Breast epithelium (tissue), 3 donors: Measurements from ENCODE around the gene AKR1C3.

Source experiments
- POLR2A ChIP-seq: fragments of 450-650 bp; IDR thresholded peaks from one replicate; pipeline ENCODE4 v1.6.1; 2016; ENCODE audit warnings: antibody characterized with exemption, mild to moderate bottlenecking, moderate library complexity
- POLR2AphosphoS5 ChIP-seq, 3 donors: sonication (generic); formaldehyde crosslinking; IDR thresholded peaks; one replicate each; pipeline ENCODE4 v1.6.1; 2017; ENCODE audit warnings: antibody characterized with exemption in 3 of 3
- TF ChIP-seq, protein P1 (sequence below), 3 donors: fragments of 450-650 bp; IDR thresholded peaks; one replicate each; pipeline ENCODE4 v1.5.1; 2016 to 2017; ENCODE audit warnings: antibody characterized with exemption in 3 of 3, mild to moderate bottlenecking in 3 of 3, moderate library complexity in 3 of 3

DNA sequence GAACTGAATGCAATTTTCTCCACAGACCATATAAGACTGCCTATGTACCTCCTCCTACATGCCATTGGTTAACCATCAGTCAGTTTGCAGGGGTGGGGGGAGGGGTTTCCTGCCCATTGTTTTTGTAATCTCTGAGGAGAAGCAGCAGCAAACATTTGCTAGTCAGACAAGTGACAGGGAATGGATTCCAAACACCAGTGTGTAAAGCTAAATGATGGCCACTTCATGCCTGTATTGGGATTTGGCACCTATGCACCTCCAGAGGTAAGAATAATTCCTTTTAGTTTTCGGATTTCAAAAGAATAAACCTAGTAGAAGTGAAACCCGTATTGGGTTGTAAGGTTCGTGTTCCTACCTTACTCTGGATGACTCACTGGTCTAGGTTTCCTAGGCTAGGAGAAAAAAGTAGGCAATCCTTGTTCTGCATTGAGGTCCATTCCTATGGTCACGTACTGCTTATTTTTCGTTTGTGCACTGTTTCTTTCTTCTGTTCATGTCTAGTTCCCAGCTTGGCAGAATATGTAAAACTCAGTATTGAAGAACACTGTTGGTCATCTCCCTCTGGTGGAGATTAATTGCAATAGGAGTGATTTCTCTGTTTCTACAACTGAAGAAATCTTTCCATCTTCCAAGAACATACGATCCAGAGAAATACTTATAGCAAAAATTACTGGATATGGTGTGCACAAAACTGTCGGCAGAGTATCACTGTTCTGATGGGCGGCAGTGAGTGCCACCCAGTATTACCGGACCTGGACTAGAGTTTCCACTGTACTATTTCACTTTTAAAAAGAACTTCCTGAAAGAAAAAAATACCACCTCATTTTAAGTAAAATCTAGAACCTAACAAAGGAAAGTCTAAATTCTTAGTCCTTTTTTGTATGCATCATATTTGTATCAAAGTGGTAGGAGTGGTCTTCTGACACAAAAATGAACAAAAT is at the start of gene AKR1C3:
- TF ChIP-seq, protein P1, sequence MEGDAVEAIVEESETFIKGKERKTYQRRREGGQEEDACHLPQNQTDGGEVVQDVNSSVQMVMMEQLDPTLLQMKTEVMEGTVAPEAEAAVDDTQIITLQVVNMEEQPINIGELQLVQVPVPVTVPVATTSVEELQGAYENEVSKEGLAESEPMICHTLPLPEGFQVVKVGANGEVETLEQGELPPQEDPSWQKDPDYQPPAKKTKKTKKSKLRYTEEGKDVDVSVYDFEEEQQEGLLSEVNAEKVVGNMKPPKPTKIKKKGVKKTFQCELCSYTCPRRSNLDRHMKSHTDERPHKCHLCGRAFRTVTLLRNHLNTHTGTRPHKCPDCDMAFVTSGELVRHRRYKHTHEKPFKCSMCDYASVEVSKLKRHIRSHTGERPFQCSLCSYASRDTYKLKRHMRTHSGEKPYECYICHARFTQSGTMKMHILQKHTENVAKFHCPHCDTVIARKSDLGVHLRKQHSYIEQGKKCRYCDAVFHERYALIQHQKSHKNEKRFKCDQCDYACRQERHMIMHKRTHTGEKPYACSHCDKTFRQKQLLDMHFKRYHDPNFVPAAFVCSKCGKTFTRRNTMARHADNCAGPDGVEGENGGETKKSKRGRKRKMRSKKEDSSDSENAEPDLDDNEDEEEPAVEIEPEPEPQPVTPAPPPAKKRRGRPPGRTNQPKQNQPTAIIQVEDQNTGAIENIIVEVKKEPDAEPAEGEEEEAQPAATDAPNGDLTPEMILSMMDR (IDR thresholded peaks at IDR 0.05) = peak; percentile 80 to 92 (median 84)
- peak in 2 of 3 donors; percentile 44 to 52 for TF ChIP-seq POLR2AphosphoS5 (IDR thresholded peaks at IDR 0.05)
- no peak for TF ChIP-seq POLR2A
